Endothelial cell of umbilical vein (primary cell): ENCODE data around the gene CCDC57. TPM values are rescaled to one million over a fixed set of nuclear protein-coding genes. Genes with fewer than 3 reads are reported as not detected.

Experiments used
- BruUV-seq: library from RNA; stranded (reverse); fragments of 400-500 nt; replicated peaks from 2 replicates; lab custom pipeline; 2021; lab: Mats Ljungman, UMichigan
- CTCF ChIA-PET: fragments of 300-600, 350-600 bp; sonication (Branson Sonifier 250); formaldehyde crosslinking; loops from one replicate; lab custom pipeline; 2021; ENCODE audit warnings: antibody characterized with exemption, inconsistent platforms; lab: Charles Lee
- POLR2A ChIA-PET: fragments of 300-600, 350-600 bp; sonication (Branson Sonifier 250); formaldehyde crosslinking; loops from one replicate; lab custom pipeline; 2021; ENCODE audit warnings: antibody characterized with exemption, inconsistent platforms; lab: Charles Lee
- DNase-seq: peaks from one replicate; pipeline ENCODE4 v3.0.0-alpha.2; 2011; ENCODE audit warnings: low read depth, low spot score
- FAIRE-seq: peaks from 2 replicates; lab custom pipeline; 2011; peaks lifted over from hg19 to GRCh38; lab: Jason Lieb, UNC
- H2AFZ ChIP-seq: 2 replicates; pipeline ENCODE4 v1.6.0; 2012; ENCODE audit warnings: low read depth, low read length, control low read depth, inconsistent platforms
- H3K27ac ChIP-seq: 2 replicates; pipeline ENCODE4 v1.5.1; 2011; ENCODE audit warnings: low read depth, mild to moderate bottlenecking, control low read depth, low read length, moderate library complexity; ENCODE audit not compliant: insufficient read depth
- H3K27me3 ChIP-seq, 2 experiments: 2 replicates each; pipeline versions ENCODE4 v1.6.0 to v1.6.1; 2011; ENCODE audit warnings: low read length in 2 of 2, mixed read lengths in 1 of 2; ENCODE audit not compliant: control insufficient read depth in 2 of 2, insufficient read depth in 2 of 2
- H3K36me3 ChIP-seq, 2 experiments: 2 replicates in 1 of 2; 3 replicates in 1 of 2; pipeline ENCODE4 v1.5.1; 2011; ENCODE audit warnings: low read length in 2 of 2, mild to moderate bottlenecking in 1 of 2, moderate library complexity in 1 of 2; ENCODE audit not compliant: control insufficient read depth in 2 of 2, insufficient read depth in 2 of 2; ENCODE audit errors: extremely low read depth in 1 of 2
- H3K4me1 ChIP-seq: 3 replicates; pipeline ENCODE4 v1.5.1; 2011; ENCODE audit warnings: mild to moderate bottlenecking, low read length; ENCODE audit not compliant: control insufficient read depth, insufficient read depth; ENCODE audit errors: extremely low read depth
- H3K4me2 ChIP-seq: 2 replicates; pipeline ENCODE4 v1.6.1; 2011; ENCODE audit warnings: low read length, control low read depth, mixed read lengths; ENCODE audit not compliant: insufficient read depth
- H3K4me3 ChIP-seq, 3 experiments: fragments of 200-600 bp in 1 of 3; sonication (generic), shearing (Covaris generic) in 1 of 3; replicated peaks in 1 of 3; 2 replicates each; pipeline ENCODE4 v1.5.1; 2011 to 2016; ENCODE audit warnings: control low read depth in 3 of 3, low read length in 3 of 3, mild to moderate bottlenecking in 2 of 3, inconsistent platforms in 1 of 3, low read depth in 1 of 3, moderate library complexity in 1 of 3; ENCODE audit not compliant: insufficient read depth in 1 of 3
- H3K79me2 ChIP-seq: 2 replicates; pipeline ENCODE4 v1.6.0; 2012; ENCODE audit warnings: low read length, inconsistent platforms; ENCODE audit not compliant: control insufficient read depth, insufficient read depth
- H3K9ac ChIP-seq: replicated peaks from 2 replicates; pipeline ENCODE3; 2011; ENCODE audit warnings: low read length, control low read depth; ENCODE audit not compliant: insufficient read depth; ENCODE audit errors: extremely low read depth
- H3K9me1 ChIP-seq: replicated peaks from 3 replicates; pipeline ENCODE4 v1.6.0; 2011; ENCODE audit warnings: mild to moderate bottlenecking, low read length; ENCODE audit not compliant: control insufficient read depth, insufficient read depth; ENCODE audit errors: extremely low read depth
- H3K9me3 ChIP-seq: replicated peaks from 2 replicates; pipeline ENCODE4 v1.5.1; 2012; ENCODE audit warnings: low read length, inconsistent platforms; ENCODE audit not compliant: control insufficient read depth, insufficient read depth
- H4K20me1 ChIP-seq: replicated peaks from 2 replicates; pipeline ENCODE3; 2011; ENCODE audit warnings: mild to moderate bottlenecking, low read length; ENCODE audit not compliant: control insufficient read depth, insufficient read depth; ENCODE audit errors: extremely low read depth
- EZH2 ChIP-seq: IDR thresholded peaks from 2 replicates; pipeline ENCODE4 v1.6.1; 2012; ENCODE audit warnings: borderline replicate concordance, low read depth, mild to moderate bottlenecking, moderate library complexity, low read length, inconsistent platforms; ENCODE audit not compliant: severe bottlenecking
- FOS ChIP-seq: IDR thresholded peaks from 2 replicates; pipeline ENCODE4 v1.6.1; 2011; ENCODE audit warnings: mild to moderate bottlenecking, low read length, moderate library complexity, borderline replicate concordance; ENCODE audit not compliant: insufficient read depth
- GATA2 ChIP-seq: IDR thresholded peaks from 2 replicates; pipeline ENCODE4 v1.7.0; 2011; ENCODE audit warnings: low read depth, mild to moderate bottlenecking, moderate library complexity, mixed read lengths, low read length; ENCODE audit not compliant: insufficient read length, insufficient read depth
- JUN ChIP-seq: IDR thresholded peaks from 2 replicates; pipeline ENCODE4 v1.6.1; 2011; ENCODE audit warnings: borderline replicate concordance, low read depth; ENCODE audit not compliant: insufficient read length, insufficient read depth
- MYC ChIP-seq: IDR thresholded peaks from one replicate; pipeline ENCODE4 v1.6.1; 2011; ENCODE audit warnings: mild to moderate bottlenecking, low read depth, low read length
- POLR2A ChIP-seq: IDR thresholded peaks from 2 replicates; pipeline ENCODE4 v1.6.1; 2012; ENCODE audit warnings: low read depth, mild to moderate bottlenecking, control low read depth, low read length
- POLR2AphosphoS5 ChIP-seq: IDR thresholded peaks from 2 replicates; pipeline ENCODE4 v1.6.1; 2012; ENCODE audit warnings: low read depth, mild to moderate bottlenecking, control low read depth, low read length, moderate library complexity; ENCODE audit not compliant: insufficient read depth
- dilution Hi-C: fragments of 300-500 bp; cut with MboI; formaldehyde crosslinking; loops from one replicate; pipeline ENCODE4 v1.15.0; 2019; ENCODE audit warnings: low sequenced_read_pairs; ENCODE audit not compliant: extremely low pct_ligation_motif_present
- intact Hi-C: fragments of 100-400 bp; cut with micrococcal nuclease; formaldehyde crosslinking; loops from one replicate; pipeline ENCODE4 v1.10.0; 2022
- polyA plus RNA-seq, 4 experiments: library from polyadenylated mRNA; depleted of rRNA in 3 of 4; stranded (reverse) in 3 of 4; unstranded in 1 of 4; fragments of >200 nt; gene quantifications; 2 replicates each; pipeline versions ENCODE4 v1.2.1 to v1.2.3, GENCODE V29; 2011 to 2012; ENCODE audit warnings: missing spikeins in 1 of 4
- total RNA-seq: library from RNA; stranded (reverse); gene quantifications from 2 replicates; pipeline ENCODE4 v1.2.3, GENCODE V29; 2021
- TF ChIP-seq, protein P1 (sequence below): IDR thresholded peaks from 2 replicates; pipeline ENCODE4 v1.6.1; 2011; ENCODE audit not compliant: insufficient read depth, insufficient read length
- TF ChIP-seq, protein P2 (sequence below), 2 donors: IDR thresholded peaks; 1 replicate in 1 of 2; 2 replicates in 1 of 2; pipeline ENCODE4 v1.5.1; 2011; ENCODE audit warnings: low read length in 2 of 2, mild to moderate bottlenecking in 2 of 2, moderate library complexity in 2 of 2, control low read depth in 1 of 2, inconsistent platforms in 1 of 2, low read depth in 1 of 2; ENCODE audit not compliant: insufficient read depth in 1 of 2; ENCODE audit errors: extremely low read depth in 1 of 2

Gene CCDC57
- total and polyA plus RNA-seq, 2 donors (not counting 3 experiments of a cell fraction or from before 2014, with no cell fraction given) = 18.6 to 31.6 TPM

DNA sequence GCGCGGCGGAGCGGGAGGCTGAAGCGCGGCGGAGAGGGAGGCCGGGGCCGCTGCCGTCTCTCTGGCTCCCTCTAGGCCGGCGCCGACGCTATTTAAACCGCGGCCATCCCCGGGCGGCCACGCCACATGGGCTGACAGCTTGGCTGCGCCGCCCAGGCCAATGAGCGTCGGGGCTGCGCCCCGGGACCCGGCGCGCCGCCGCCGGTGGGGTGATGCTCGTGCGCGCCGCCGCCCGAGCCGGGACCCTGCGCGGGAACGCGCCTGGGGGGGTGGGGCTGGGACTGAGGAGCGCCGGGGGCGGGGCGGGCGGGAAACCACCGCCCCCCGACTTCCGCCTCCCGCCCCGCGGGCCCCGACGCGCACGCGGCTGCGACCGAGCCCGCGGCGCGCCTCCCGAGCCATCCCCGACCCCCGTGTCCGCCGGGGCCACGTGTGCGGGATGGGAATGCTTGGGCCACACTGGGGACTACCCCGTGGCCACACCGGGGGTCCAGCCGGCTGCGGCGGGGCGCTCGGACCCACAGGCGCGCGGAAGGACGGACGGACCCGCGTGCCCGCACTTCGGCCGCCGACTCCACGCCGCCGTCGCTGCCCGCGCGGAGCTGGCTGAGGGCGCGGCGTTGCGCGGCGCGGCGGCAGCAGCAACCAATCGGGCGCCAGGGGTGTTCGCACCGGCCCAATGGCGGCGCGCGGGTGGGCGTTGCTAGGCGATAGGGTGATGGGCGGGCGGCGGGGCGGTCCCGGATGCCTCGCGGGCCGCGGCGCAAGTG, 114.3 kb downstream of the CCDC57 start, which contains the start of gene FASN:
TSS of gene FASN (minus strand) at position 68 of the 770 bp plus-strand sequence. CDS start 1,791 bp downstream, outside the sequence.
- peak within 1 kb of the TSS; percentile 61 for H3K4me2 ChIP-seq
- FAIRE-seq (peak; percentile 78), DNase-seq (peak; percentile 93)
- no peaks in the 10 kb centered on the region for H3K27me3 ChIP-seq
- TF ChIP-seq, protein P1, sequence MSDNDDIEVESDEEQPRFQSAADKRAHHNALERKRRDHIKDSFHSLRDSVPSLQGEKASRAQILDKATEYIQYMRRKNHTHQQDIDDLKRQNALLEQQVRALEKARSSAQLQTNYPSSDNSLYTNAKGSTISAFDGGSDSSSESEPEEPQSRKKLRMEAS = peak; percentile 47
- no peak for TF ChIP-seq JUN
- no peak for TF ChIP-seq FOS
- no peak for TF ChIP-seq EZH2
- TF ChIP-seq POLR2AphosphoS5 = peak; percentile 87
- TF ChIP-seq, protein P2, sequence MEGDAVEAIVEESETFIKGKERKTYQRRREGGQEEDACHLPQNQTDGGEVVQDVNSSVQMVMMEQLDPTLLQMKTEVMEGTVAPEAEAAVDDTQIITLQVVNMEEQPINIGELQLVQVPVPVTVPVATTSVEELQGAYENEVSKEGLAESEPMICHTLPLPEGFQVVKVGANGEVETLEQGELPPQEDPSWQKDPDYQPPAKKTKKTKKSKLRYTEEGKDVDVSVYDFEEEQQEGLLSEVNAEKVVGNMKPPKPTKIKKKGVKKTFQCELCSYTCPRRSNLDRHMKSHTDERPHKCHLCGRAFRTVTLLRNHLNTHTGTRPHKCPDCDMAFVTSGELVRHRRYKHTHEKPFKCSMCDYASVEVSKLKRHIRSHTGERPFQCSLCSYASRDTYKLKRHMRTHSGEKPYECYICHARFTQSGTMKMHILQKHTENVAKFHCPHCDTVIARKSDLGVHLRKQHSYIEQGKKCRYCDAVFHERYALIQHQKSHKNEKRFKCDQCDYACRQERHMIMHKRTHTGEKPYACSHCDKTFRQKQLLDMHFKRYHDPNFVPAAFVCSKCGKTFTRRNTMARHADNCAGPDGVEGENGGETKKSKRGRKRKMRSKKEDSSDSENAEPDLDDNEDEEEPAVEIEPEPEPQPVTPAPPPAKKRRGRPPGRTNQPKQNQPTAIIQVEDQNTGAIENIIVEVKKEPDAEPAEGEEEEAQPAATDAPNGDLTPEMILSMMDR (IDR thresholded peaks at IDR 0.05; ENCODE audit: extremely low read depth in 1 of 2, insufficient read depth in 1 of 2, low read depth in 1 of 2, low read length in 2 of 2) = peak; percentile 25 to 56
- TF ChIP-seq MYC = no peak
- TF ChIP-seq GATA2 = no peak
- peak; percentile 87 for TF ChIP-seq POLR2A
- H3K4me1 ChIP-seq = peaks cover 20% of the 10 kb centered on the region
- intact Hi-C loops (loop anchor here (2.0 to 5.0 kb wide), 5 partner anchors 56 to 129 kb away; partner anchors contain the start of genes ASPSCR1, CENPX, LRRC45 and RAC3), dilution Hi-C loops (no loop called here)
- ChIA-PET POLR2A (interaction anchor here (0.6 to 2.2 kb wide), 4 partner anchors 8 to 35 kb away, joined by 3 to 10 read pairs (median 6); partner anchors contain the start of gene DUS1L), CTCF (interaction anchor here (1.3 to 1.8 kb wide), 3 partner anchors 14 to 68 kb away, joined by 4 to 15 read pairs (median 6); partner anchors contain the start of genes DCXR and RAC3)
- H3K9me1 ChIP-seq = no peaks in the 10 kb centered on the region
- H3K36me3 ChIP-seq = peaks cover 11 to 15% of the 10 kb centered on the region in 2 experiments
- H3K79me2 ChIP-seq = peaks cover 43% of the 10 kb centered on the region
- H4K20me1 ChIP-seq = no peaks in the 10 kb centered on the region
- H3K4me3 ChIP-seq = peak within 1 kb of the TSS; percentile 35 to 78 (median 54)
- no peaks in the 10 kb centered on the region for H3K9me3 ChIP-seq
- peak within 1 kb of the TSS; percentile 75 for H2AFZ ChIP-seq
- peak within 1 kb of the TSS; percentile 81 for H3K9ac ChIP-seq
- H3K27ac ChIP-seq = peak within 1 kb of the TSS; percentile 76
- no TSS peak for BruUV-seq
